HepG2 (cell line): ENCODE data around the gene MYH7. TPM values are rescaled to one million over a fixed set of nuclear protein-coding genes. Genes with fewer than 3 reads are reported as not detected.

Source experiments
- ATF7 ChIP-seq, 2 experiments: fragments of 450-650 bp in 1 of 2; sonication (generic) in 1 of 2; formaldehyde crosslinking in 1 of 2; IDR thresholded peaks; 2 replicates each; pipeline versions ENCODE4 v1.4.0 to v1.6.1; 2016 to 2020; ENCODE audit warnings: antibody characterized with exemption in 1 of 2, mild to moderate bottlenecking in 1 of 2, missing genetic modification reagents in 1 of 2
- FOSL2 ChIP-seq: sonication (generic); formaldehyde crosslinking; IDR thresholded peaks from 2 replicates; pipeline ENCODE4 v1.4.0; 2020; ENCODE audit warnings: missing genetic modification reagents
- GATAD2A ChIP-seq: IDR thresholded peaks from 2 replicates; pipeline ENCODE4 v1.6.1; 2016
- GRHL1 ChIP-seq: sonication (generic); formaldehyde crosslinking; conservative IDR thresholded peaks from 2 replicates; pipeline ENCODE4 v1.8.0; 2022; ENCODE audit warnings: missing genetic modification reagents
- HMG20B ChIP-seq: conservative IDR thresholded peaks from 2 replicates; pipeline ENCODE4 v1.6.1; 2016; ENCODE audit warnings: missing genetic modification reagents, missing compliant biosample characterization
- NR2F6 ChIP-seq, 2 experiments: IDR thresholded peaks; 2 replicates each; pipeline ENCODE4 v1.6.1; 2016; ENCODE audit warnings: antibody characterized with exemption in 1 of 2, mild to moderate bottlenecking in 1 of 2
- PRMT3 ChIP-seq: sonication (generic); formaldehyde crosslinking; IDR thresholded peaks from 2 replicates; pipeline ENCODE4 v1.8.1; 2022; ENCODE audit warnings: low read depth, mild to moderate bottlenecking, moderate library complexity, missing genetic modification reagents, borderline replicate concordance
- SNAPC5 ChIP-seq: sonication (generic); formaldehyde crosslinking; IDR thresholded peaks from 2 replicates; pipeline ENCODE4 v1.8.1; 2023; ENCODE audit warnings: mild to moderate bottlenecking, missing genetic modification reagents, borderline replicate concordance
- SRSF9 ChIP-seq: fragments of 200-400 bp; formaldehyde crosslinking; IDR thresholded peaks from 2 replicates; pipeline ENCODE4 v1.6.1; 2018; ENCODE audit warnings: borderline replicate concordance, mild to moderate bottlenecking, low read depth, low read length; ENCODE audit not compliant: insufficient read depth, poor library complexity, severe bottlenecking
- SUZ12 ChIP-seq: fragments of 150-350 bp; IDR thresholded peaks from 2 replicates; pipeline ENCODE4 v1.6.1; 2014; ENCODE audit warnings: low read depth, low read length
- THRA ChIP-seq: sonication (generic); formaldehyde crosslinking; IDR thresholded peaks from 2 replicates; pipeline ENCODE4 v1.4.0; 2020; ENCODE audit warnings: missing genetic modification reagents, borderline replicate concordance
- YEATS2 ChIP-seq: sonication (generic); formaldehyde crosslinking; IDR thresholded peaks from 2 replicates; pipeline ENCODE4 v1.4.0; 2020; ENCODE audit warnings: missing genetic modification reagents, borderline replicate concordance
- ZFP82 ChIP-seq: sonication (generic); formaldehyde crosslinking; IDR thresholded peaks from 2 replicates; pipeline ENCODE4 v1.5.1; 2020; ENCODE audit warnings: mild to moderate bottlenecking, missing genetic modification reagents, borderline replicate concordance
- ZNF740 ChIP-seq: sonication (generic); formaldehyde crosslinking; IDR thresholded peaks from 2 replicates; pipeline ENCODE4 v1.4.0; 2020; ENCODE audit warnings: missing genetic modification reagents
- ZNF780A ChIP-seq: sonication (generic); formaldehyde crosslinking; IDR thresholded peaks from 2 replicates; pipeline ENCODE4 v1.8.0; 2022; ENCODE audit warnings: mild to moderate bottlenecking, missing genetic modification reagents, moderate library complexity
- polyA plus RNA-seq, 8 experiments: library from polyadenylated mRNA; depleted of rRNA in 3 of 8; stranded (reverse) in 7 of 8; unstranded in 1 of 8; fragments of >200 nt; fragmentation: Illumina TruSeq in 4 of 8; extraction: Trizol in 4 of 8; gene quantifications; 2 replicates each; pipeline versions ENCODE4 v1.2.1 to v1.2.3, GENCODE V29; 2011 to 2016; ENCODE audit warnings: low read depth in 4 of 8, missing spikeins in 1 of 8, mixed read lengths in 1 of 8; ENCODE audit not compliant: insufficient read depth in 1 of 8
- total RNA-seq, 5 experiments: library from RNA; depleted of rRNA; stranded (reverse); fragments of >200 nt; fragmentation: Illumina TruSeq; extraction: Trizol; gene quantifications; 2 replicates each; pipeline ENCODE4 v1.2.3, GENCODE V29; 2016; ENCODE audit warnings: low read depth in 1 of 5
- TF ChIP-seq, protein P1 (sequence below): sonication (generic); formaldehyde crosslinking; IDR thresholded peaks from 2 replicates; pipeline ENCODE4 v1.4.0; 2020; ENCODE audit warnings: missing genetic modification reagents
- TF ChIP-seq, protein P2 (sequence below): sonication (generic); formaldehyde crosslinking; IDR thresholded peaks from 2 replicates; pipeline ENCODE4 v1.4.0; 2020; ENCODE audit warnings: missing genetic modification reagents

Gene MYH7
- total and polyA plus RNA-seq, 2 of the 13 experiments (the other 11 are each of a cell fraction or from before 2014, with no cell fraction given) = 0.04 TPM; not detected in 1

GRCh38 chr14:23457587-23458445, 22.4 kb upstream of the MYH7 start (continued):
- TF ChIP-seq ZNF780A (CRISPR knock-in tag) (no peak), HMG20B (CRISPR knock-in tag) (peak; percentile 83; the same call in 1 of the 2 replicates), FOSL2 (CRISPR knock-in tag) (peak; percentile 99), SUZ12 (no peak), SNAPC5 (CRISPR knock-in tag) (no peak), PRMT3 (CRISPR knock-in tag) (no peak), THRA (no peak), ZFP82 (no peak), GRHL1 (no peak), NR2F6 (IDR thresholded peaks at IDR 0.05) (no peak), NR2F6 (CRISPR knock-in tag; IDR thresholded peaks at IDR 0.05) (peak; percentile 28; the same call in 1 of the 2 replicates), ATF7 (IDR thresholded peaks at IDR 0.05) (no peak), ATF7 (CRISPR knock-in tag; IDR thresholded peaks at IDR 0.05) (peak; percentile 55; the same call in 1 of the 2 replicates), GATAD2A (CRISPR knock-in tag) (peak; percentile 84), ZNF740 (no peak), YEATS2 (CRISPR knock-in tag) (peak; percentile 28; the same call in 1 of the 2 replicates), SRSF9 (no peak)
- TF ChIP-seq, protein P1, sequence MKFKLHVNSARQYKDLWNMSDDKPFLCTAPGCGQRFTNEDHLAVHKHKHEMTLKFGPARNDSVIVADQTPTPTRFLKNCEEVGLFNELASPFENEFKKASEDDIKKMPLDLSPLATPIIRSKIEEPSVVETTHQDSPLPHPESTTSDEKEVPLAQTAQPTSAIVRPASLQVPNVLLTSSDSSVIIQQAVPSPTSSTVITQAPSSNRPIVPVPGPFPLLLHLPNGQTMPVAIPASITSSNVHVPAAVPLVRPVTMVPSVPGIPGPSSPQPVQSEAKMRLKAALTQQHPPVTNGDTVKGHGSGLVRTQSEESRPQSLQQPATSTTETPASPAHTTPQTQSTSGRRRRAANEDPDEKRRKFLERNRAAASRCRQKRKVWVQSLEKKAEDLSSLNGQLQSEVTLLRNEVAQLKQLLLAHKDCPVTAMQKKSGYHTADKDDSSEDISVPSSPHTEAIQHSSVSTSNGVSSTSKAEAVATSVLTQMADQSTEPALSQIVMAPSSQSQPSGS = peak; percentile 77; the same call in 1 of the 2 replicates
- TF ChIP-seq, protein P2, sequence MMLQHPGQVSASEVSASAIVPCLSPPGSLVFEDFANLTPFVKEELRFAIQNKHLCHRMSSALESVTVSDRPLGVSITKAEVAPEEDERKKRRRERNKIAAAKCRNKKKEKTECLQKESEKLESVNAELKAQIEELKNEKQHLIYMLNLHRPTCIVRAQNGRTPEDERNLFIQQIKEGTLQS = peak; percentile 98
